ENCODE data around the gene GRM6. TPM values are rescaled to one million over a fixed set of nuclear protein-coding genes. Genes with fewer than 3 reads are reported as not detected.

The GRM6 gene
- total RNA-seq, 1 experiment from 2014 or later, result not detected

- H3K4me2 ChIP-seq (ENCODE audit: insufficient read depth, insufficient read length, low read length), result no peak overlapping the region
- Mint-ChIP-seq H3K36me3 (ENCODE audit: insufficient read depth in 1 of 3, low read depth in 3 of 3) (peaks cover 15 to 29% (median 15%) of the 10 kb centered on the region in 3 experiments), H3K4me1 (no peaks in the 10 kb centered on the region), H3K4me3 (no peak overlapping the region), H3K27ac (no peak overlapping the region), H3K27me3 (ENCODE audit: low read depth) (peaks cover 19% of the 10 kb centered on the region), H3K9me3 (peaks cover 77 to 92% of the 10 kb centered on the region in 2 experiments)
- no peaks in the 10 kb centered on the region for H3K27me3 ChIP-seq (ENCODE audit: insufficient read depth, low read length)
- no peak overlapping the region for H3K4ac ChIP-seq (ENCODE audit: low read depth, low read length)
- no peak overlapping the region for H3K27ac ChIP-seq (ENCODE audit: insufficient read length, low read depth, low read length)
- TF ChIP-seq, protein P1, sequence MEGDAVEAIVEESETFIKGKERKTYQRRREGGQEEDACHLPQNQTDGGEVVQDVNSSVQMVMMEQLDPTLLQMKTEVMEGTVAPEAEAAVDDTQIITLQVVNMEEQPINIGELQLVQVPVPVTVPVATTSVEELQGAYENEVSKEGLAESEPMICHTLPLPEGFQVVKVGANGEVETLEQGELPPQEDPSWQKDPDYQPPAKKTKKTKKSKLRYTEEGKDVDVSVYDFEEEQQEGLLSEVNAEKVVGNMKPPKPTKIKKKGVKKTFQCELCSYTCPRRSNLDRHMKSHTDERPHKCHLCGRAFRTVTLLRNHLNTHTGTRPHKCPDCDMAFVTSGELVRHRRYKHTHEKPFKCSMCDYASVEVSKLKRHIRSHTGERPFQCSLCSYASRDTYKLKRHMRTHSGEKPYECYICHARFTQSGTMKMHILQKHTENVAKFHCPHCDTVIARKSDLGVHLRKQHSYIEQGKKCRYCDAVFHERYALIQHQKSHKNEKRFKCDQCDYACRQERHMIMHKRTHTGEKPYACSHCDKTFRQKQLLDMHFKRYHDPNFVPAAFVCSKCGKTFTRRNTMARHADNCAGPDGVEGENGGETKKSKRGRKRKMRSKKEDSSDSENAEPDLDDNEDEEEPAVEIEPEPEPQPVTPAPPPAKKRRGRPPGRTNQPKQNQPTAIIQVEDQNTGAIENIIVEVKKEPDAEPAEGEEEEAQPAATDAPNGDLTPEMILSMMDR (conservative IDR thresholded peaks at IDR 0.05), result no peak
- no peak overlapping the region for H2BK15ac ChIP-seq (ENCODE audit: low read depth, low read length)
- H2AK5ac ChIP-seq (ENCODE audit: insufficient read length, low read length), result no peak overlapping the region
- no peak overlapping the region for H4K5ac ChIP-seq (ENCODE audit: insufficient read length, low read depth, low read length)
- no peaks in the 10 kb centered on the region for H3K23me2 ChIP-seq (ENCODE audit: insufficient read length, low read depth, low read length, poor library complexity, severe bottlenecking)
- no peak overlapping the region for H2BK120ac ChIP-seq (ENCODE audit: low read depth, low read length, poor library complexity, severe bottlenecking)
- H2BK5ac ChIP-seq (ENCODE audit: insufficient read length, low read length), result no peak overlapping the region
- H3K79me1 ChIP-seq (ENCODE audit: insufficient read depth, low read depth, low read length, poor library complexity, severe bottlenecking), result no peaks in the 10 kb centered on the region
- H3K23ac ChIP-seq (ENCODE audit: insufficient read length, low read depth, low read length), result no peak overlapping the region
- no CpG with 5 or more reads among the region's 43 CpGs for WGBS (ENCODE audit: extremely low coverage, insufficient read length, low lambda C conversion rate)
- H3K9me3 ChIP-seq (ENCODE audit: control insufficient read depth, low read depth, low read length), result peaks cover 71% of the 10 kb centered on the region
- H2BK12ac ChIP-seq (ENCODE audit: insufficient read length, low read depth, low read length), result no peak overlapping the region
- no peak overlapping the region for H4K8ac ChIP-seq (replicated peaks; ENCODE audit: insufficient read length, low read depth, low read length)
- no peaks in the 10 kb centered on the region for H4K20me1 ChIP-seq (ENCODE audit: control insufficient read depth, insufficient read depth, insufficient read length)
- no peak overlapping the region for H3K18ac ChIP-seq (ENCODE audit: insufficient read length, low read depth, low read length)
- H3K79me2 ChIP-seq (ENCODE audit: insufficient read depth, low read length), result no peaks in the 10 kb centered on the region
- no peak overlapping the region for H3T11ph ChIP-seq (ENCODE audit: low read length)
- H3K14ac ChIP-seq (ENCODE audit: insufficient read depth, low read length), result no peak overlapping the region
- no peaks in the 10 kb centered on the region for H3K4me1 ChIP-seq (ENCODE audit: insufficient read depth, low read length)
- H4K91ac ChIP-seq (ENCODE audit: insufficient read length, low read depth, low read length), result no peak overlapping the region
- H2BK20ac ChIP-seq (ENCODE audit: low read depth, low read length, poor library complexity, severe bottlenecking), result no peak overlapping the region
- no peak overlapping the region for H3K9ac ChIP-seq (ENCODE audit: extremely low read depth, insufficient read length, low read length)
- no peak overlapping the region for H3K56ac ChIP-seq (ENCODE audit: insufficient read length, low read depth, low read length)
- H2AFZ ChIP-seq (ENCODE audit: low read length), result no peak overlapping the region
- DNase-seq, result no peak
Measured at GRCh38 chr5:178986326-178986960, 8.7 kb downstream of the GRM6 start.

Data from H9 (cell line).